ENCODE measurements around the gene FNTB. TPM values are rescaled to one million over a fixed set of nuclear protein-coding genes. Genes with fewer than 3 reads are reported as not detected.

FNTB gene
- total and polyA plus RNA-seq, 2 of the 13 experiments (the other 11 are each of a cell fraction or from before 2014, with no cell fraction given) = 23.6 to 28.5 TPM

- Histone ChIP-seq H3K9me3 (ENCODE audit: low read length) (no peaks in the 10 kb centered on the region), H3K27ac (ENCODE audit: extremely low read length, insufficient read depth, low read length) (no peak overlapping the region), H3K9ac (ENCODE audit: insufficient read depth, low read depth, low read length) (no peak overlapping the region), H4K20me1 (ENCODE audit: insufficient read depth, low read length) (no peaks in the 10 kb centered on the region), H3K79me2 (ENCODE audit: insufficient read depth, low read length) (no peaks in the 10 kb centered on the region), H3K4me1 (ENCODE audit: insufficient read depth, low read length) (peaks cover 17% of the 10 kb centered on the region), H3K36me3 (replicated peaks in 1 of 2; ENCODE audit: control insufficient read depth in 1 of 2, insufficient read depth in 2 of 2, low read length in 2 of 2) (peaks cover 10 to 66% of the 10 kb centered on the region in 2 experiments), H3K27me3 (ENCODE audit: control insufficient read depth in 1 of 2, insufficient read depth in 2 of 2, low read length in 2 of 2) (no peaks in the 10 kb centered on the region), H3K4me2 (ENCODE audit: low read depth, low read length) (no peak overlapping the region), H3K4me3 (replicated peaks in 1 of 3; ENCODE audit: insufficient read depth in 1 of 3, low read depth in 2 of 3, low read length in 3 of 3) (no peak overlapping the region), H2AFZ (ENCODE audit: low read length) (no peak overlapping the region)
- no peak for DNase-seq (ENCODE audit: low spot score)
- no peak for TF ChIP-seq MTA3 (CRISPR knock-in tag; IDR thresholded peaks at IDR 0.05)
- TF ChIP-seq CREB1 (IDR thresholded peaks at IDR 0.05) = 0 out of 2 replicates have a peak, but pooled peaks have one; percentile 25
- no peak for TF ChIP-seq CREB1 (CRISPR knock-in tag; IDR thresholded peaks at IDR 0.05)
- TF ChIP-seq TIGD3 (CRISPR knock-in tag; IDR thresholded peaks at IDR 0.05; ENCODE audit: borderline replicate concordance) = no peak
- TF ChIP-seq ZNF33B (CRISPR knock-in tag; IDR thresholded peaks at IDR 0.05) = no peak
- no peak for TF ChIP-seq POLR2A (IDR thresholded peaks at IDR 0.05; ENCODE audit: insufficient read depth in 1 of 2, low read depth in 2 of 2, low read length in 2 of 2)
- no TSS peak for BruUV-seq (replicated peaks)
- no peak for FAIRE-seq
- ChIA-PET POLR2A (no interaction called here), CTCF (ENCODE audit: low intra/inter-chr PET ratio, low total read pairs) (no interaction called here)
- WGBS (ENCODE audit: low lambda C conversion rate) = 96% methylated on average over 11 of the region's 11 CpGs
- intact Hi-C loops (cut with micrococcal nuclease; ENCODE audit: unreplicated experiment) = no loop called here
- no peak for ATAC-seq
- in situ Hi-C loops (cut with HindIII; ENCODE audit: extremely low pct_ligation_motif_present, low pct_unique_long_range_greater_than_20kb) = no loop called here
These were observed 40.6 kb downstream of the FNTB start for GRCh38 chr14:65027127-65027799.

GRCh38 chr14:65028937-65029336 is 42.2 kb downstream of the FNTB start:
- H4K20me1 ChIP-seq (ENCODE audit: insufficient read depth, low read length) = no peaks in the 10 kb centered on the region
- H3K79me2 ChIP-seq (ENCODE audit: insufficient read depth, low read length) = no peaks in the 10 kb centered on the region
- H3K27ac ChIP-seq (ENCODE audit: extremely low read length, insufficient read depth, low read length) = no peak overlapping the region
- intact Hi-C loops (cut with micrococcal nuclease; ENCODE audit: unreplicated experiment) = no loop called here
- FAIRE-seq (no peak), ATAC-seq (peak; percentile 64), DNase-seq (ENCODE audit: low spot score) (peak; percentile 52)
- peaks cover 12 to 64% of the 10 kb centered on the region in 2 experiments for H3K36me3 ChIP-seq (replicated peaks in 1 of 2; ENCODE audit: control insufficient read depth in 1 of 2, insufficient read depth in 2 of 2, low read length in 2 of 2)
- no peak overlapping the region for H3K4me2 ChIP-seq (ENCODE audit: low read depth, low read length)
- peaks cover 17% of the 10 kb centered on the region for H3K4me1 ChIP-seq (ENCODE audit: insufficient read depth, low read length)
- in situ Hi-C loops (cut with HindIII; ENCODE audit: extremely low pct_ligation_motif_present, low pct_unique_long_range_greater_than_20kb) = no loop called here
- H3K4me3 ChIP-seq (replicated peaks in 1 of 3; ENCODE audit: insufficient read depth in 1 of 3, low read depth in 2 of 3, low read length in 3 of 3) = no peak overlapping the region
- no peak overlapping the region for H3K9ac ChIP-seq (ENCODE audit: insufficient read depth, low read depth, low read length)
- H2AFZ ChIP-seq (ENCODE audit: low read length) = no peak overlapping the region
- H3K27me3 ChIP-seq (ENCODE audit: control insufficient read depth in 1 of 2, insufficient read depth in 2 of 2, low read length in 2 of 2) = no peaks in the 10 kb centered on the region
- ChIA-PET POLR2A (interaction anchor here (1.3 kb wide), 1 partner anchor 42 kb away, joined by 4 read pairs; the partner anchor contains the start of gene FNTB), CTCF (ENCODE audit: low intra/inter-chr PET ratio, low total read pairs) (no interaction called here)
- no TSS peak for BruUV-seq (replicated peaks)
- no peaks in the 10 kb centered on the region for H3K9me3 ChIP-seq (ENCODE audit: low read length)
- 30% methylated on average over 3 of the region's 3 CpGs for WGBS (ENCODE audit: low lambda C conversion rate)
- TF ChIP-seq FOXA3 (CRISPR knock-in tag; IDR thresholded peaks at IDR 0.05) (0 out of 2 replicates have a peak, but pooled peaks have one; percentile 27), ZNF770 (CRISPR knock-in tag; IDR thresholded peaks at IDR 0.05) (no peak), GATAD2A (CRISPR knock-in tag; IDR thresholded peaks at IDR 0.05) (0 out of 2 replicates have a peak, but pooled peaks have one; percentile 13), HNF4A (CRISPR knock-in tag; IDR thresholded peaks at IDR 0.05) (peak; percentile 75), NR2F1 (CRISPR knock-in tag; IDR thresholded peaks at IDR 0.05) (0 out of 4 replicates have a peak, but pooled peaks of 1 of the 2 experiments have one; percentile 29), FOXA1 (IDR thresholded peaks at IDR 0.05) (no peak), FOXA1 (CRISPR knock-in tag; IDR thresholded peaks at IDR 0.05) (peak; percentile 30; the same call in 1 of the 2 replicates), NR2F6 (IDR thresholded peaks at IDR 0.05) (peak; percentile 49), NR2F6 (CRISPR knock-in tag; IDR thresholded peaks at IDR 0.05) (no peak), ZNF367 (CRISPR knock-in tag; IDR thresholded peaks at IDR 0.05; ENCODE audit: borderline replicate concordance) (no peak), MTERF4 (CRISPR knock-in tag; IDR thresholded peaks at IDR 0.05) (no peak)
